MM.1S (cell line): ENCODE results near the gene AGO1.

Experiments
- DNase-seq: peaks from one replicate; pipeline ENCODE4 v3.0.0-alpha.2; 2015
- H2AFZ ChIP-seq: fragments of 300-600 bp; sonication (generic); 2 replicates; pipeline ENCODE4 v1.6.0; 2016; ENCODE audit warnings: antibody characterized with exemption, low read length
- H3F3A ChIP-seq: fragments of 300-600 bp; sonication (generic); 2 replicates; pipeline ENCODE4 v1.6.1; 2016; ENCODE audit warnings: mild to moderate bottlenecking, antibody characterized with exemption, low read length, moderate library complexity, mixed read lengths; ENCODE audit not compliant: insufficient read depth
- H3K27ac ChIP-seq: fragments of 300-600 bp; sonication (generic); 2 replicates; pipeline ENCODE4 v1.5.1; 2016; ENCODE audit warnings: mild to moderate bottlenecking, low read length
- H3K27me3 ChIP-seq: fragments of 300-600 bp; sonication (generic); replicated peaks from 2 replicates; pipeline ENCODE4 v1.6.0; 2016; ENCODE audit warnings: low read length; ENCODE audit not compliant: insufficient read depth
- H3K36me3 ChIP-seq: fragments of 300-600 bp; sonication (generic); replicated peaks from 2 replicates; pipeline ENCODE4 v1.6.1; 2016; ENCODE audit warnings: mild to moderate bottlenecking, low read length, mixed read lengths; ENCODE audit not compliant: insufficient read depth
- H3K4me1 ChIP-seq: fragments of 300-600 bp; sonication (generic); 2 replicates; pipeline ENCODE4 v1.6.1; 2016; ENCODE audit warnings: low read length, mixed read lengths
- H3K4me2 ChIP-seq: fragments of 300-600 bp; sonication (generic); 2 replicates; pipeline ENCODE4 v1.6.0; 2016; ENCODE audit warnings: low read depth, low read length
- H3K4me3 ChIP-seq: fragments of 300-600 bp; sonication (generic); 2 replicates; pipeline ENCODE4 v1.5.1; 2016; ENCODE audit warnings: low read length, mixed read lengths
- H3K79me2 ChIP-seq: fragments of 300-600 bp; sonication (generic); 2 replicates; pipeline ENCODE4 v1.6.1; 2016; ENCODE audit warnings: mixed run types, low read length, mixed read lengths
- H3K9ac ChIP-seq: fragments of 300-600 bp; sonication (generic); 2 replicates; pipeline ENCODE4 v1.6.1; 2016; ENCODE audit warnings: low read length, mixed read lengths
- H3K9me2 ChIP-seq: fragments of 300-600 bp; sonication (generic); replicated peaks from 2 replicates; pipeline ENCODE4 v1.6.1; 2016; ENCODE audit warnings: mild to moderate bottlenecking, low read length, mixed read lengths; ENCODE audit not compliant: insufficient read depth
- H3K9me3 ChIP-seq: fragments of 300-600 bp; sonication (generic); replicated peaks from 2 replicates; pipeline ENCODE4 v1.6.1; 2016; ENCODE audit warnings: mild to moderate bottlenecking, low read length, mixed read lengths; ENCODE audit not compliant: insufficient read depth
- H4K20me1 ChIP-seq: fragments of 300-600 bp; sonication (generic); 2 replicates; pipeline ENCODE4 v1.6.1; 2016; ENCODE audit warnings: mild to moderate bottlenecking, low read length, moderate library complexity, mixed read lengths; ENCODE audit not compliant: insufficient read depth
- EZH2 ChIP-seq: fragments of 300-600 bp; sonication (generic); optimal IDR thresholded peaks from 2 replicates; pipeline ENCODE3; 2017; ENCODE audit warnings: low read depth, mild to moderate bottlenecking, antibody characterized with exemption, low read length, mixed read lengths
- EZH2phosphoT487 ChIP-seq: fragments of 300-600 bp; sonication (generic); IDR thresholded peaks from 2 replicates; pipeline ENCODE4 v1.6.1; 2018; ENCODE audit warnings: antibody characterized with exemption, low read length
- TF ChIP-seq, protein P1 (sequence below): fragments of 300-600 bp; sonication (generic); IDR thresholded peaks from 2 replicates; pipeline ENCODE4 v1.5.1; 2016; ENCODE audit warnings: antibody characterized with exemption, low read length, mixed read lengths

Gene AGO1

DNA sequence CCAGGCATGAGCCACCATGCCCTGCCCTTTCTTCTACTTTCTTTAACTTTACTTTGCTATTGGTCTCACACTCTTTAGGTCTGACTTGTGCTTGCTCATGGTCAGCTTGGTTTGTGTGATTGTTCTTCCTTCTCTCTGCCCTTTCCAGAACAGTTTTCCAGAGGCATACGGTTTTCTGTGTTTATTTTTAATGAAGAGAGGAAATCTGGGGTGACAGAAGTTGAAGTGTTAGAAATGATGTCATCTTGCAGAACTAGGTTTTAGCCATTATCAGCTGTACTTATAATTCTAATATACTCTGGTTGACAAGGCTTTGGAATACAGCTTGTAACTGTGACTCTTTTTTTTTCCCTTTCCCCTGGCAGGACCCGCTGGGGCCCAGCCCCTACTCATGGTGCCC lies 62.3 kb downstream of the AGO1 start:
- Histone ChIP-seq H3K4me1 (no peaks in the 10 kb centered on the region), H3K4me3 (no peak overlapping the region), H3K27ac (no peak overlapping the region), H4K20me1 (no peaks in the 10 kb centered on the region), H3K36me3 (no peaks in the 10 kb centered on the region), H3K9me2 (no peaks in the 10 kb centered on the region), H3K9me3 (no peaks in the 10 kb centered on the region), H3F3A (no peaks in the 10 kb centered on the region), H3K4me2 (no peak overlapping the region), H3K9ac (no peak overlapping the region), H3K79me2 (peaks cover 44% of the 10 kb centered on the region), H3K27me3 (no peaks in the 10 kb centered on the region), H2AFZ (no peak overlapping the region)
- DNase-seq, result no peak
- TF ChIP-seq, protein P1, sequence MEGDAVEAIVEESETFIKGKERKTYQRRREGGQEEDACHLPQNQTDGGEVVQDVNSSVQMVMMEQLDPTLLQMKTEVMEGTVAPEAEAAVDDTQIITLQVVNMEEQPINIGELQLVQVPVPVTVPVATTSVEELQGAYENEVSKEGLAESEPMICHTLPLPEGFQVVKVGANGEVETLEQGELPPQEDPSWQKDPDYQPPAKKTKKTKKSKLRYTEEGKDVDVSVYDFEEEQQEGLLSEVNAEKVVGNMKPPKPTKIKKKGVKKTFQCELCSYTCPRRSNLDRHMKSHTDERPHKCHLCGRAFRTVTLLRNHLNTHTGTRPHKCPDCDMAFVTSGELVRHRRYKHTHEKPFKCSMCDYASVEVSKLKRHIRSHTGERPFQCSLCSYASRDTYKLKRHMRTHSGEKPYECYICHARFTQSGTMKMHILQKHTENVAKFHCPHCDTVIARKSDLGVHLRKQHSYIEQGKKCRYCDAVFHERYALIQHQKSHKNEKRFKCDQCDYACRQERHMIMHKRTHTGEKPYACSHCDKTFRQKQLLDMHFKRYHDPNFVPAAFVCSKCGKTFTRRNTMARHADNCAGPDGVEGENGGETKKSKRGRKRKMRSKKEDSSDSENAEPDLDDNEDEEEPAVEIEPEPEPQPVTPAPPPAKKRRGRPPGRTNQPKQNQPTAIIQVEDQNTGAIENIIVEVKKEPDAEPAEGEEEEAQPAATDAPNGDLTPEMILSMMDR, result no peak
- TF ChIP-seq EZH2, result no peak
- TF ChIP-seq EZH2phosphoT487, result no peak

DNA sequence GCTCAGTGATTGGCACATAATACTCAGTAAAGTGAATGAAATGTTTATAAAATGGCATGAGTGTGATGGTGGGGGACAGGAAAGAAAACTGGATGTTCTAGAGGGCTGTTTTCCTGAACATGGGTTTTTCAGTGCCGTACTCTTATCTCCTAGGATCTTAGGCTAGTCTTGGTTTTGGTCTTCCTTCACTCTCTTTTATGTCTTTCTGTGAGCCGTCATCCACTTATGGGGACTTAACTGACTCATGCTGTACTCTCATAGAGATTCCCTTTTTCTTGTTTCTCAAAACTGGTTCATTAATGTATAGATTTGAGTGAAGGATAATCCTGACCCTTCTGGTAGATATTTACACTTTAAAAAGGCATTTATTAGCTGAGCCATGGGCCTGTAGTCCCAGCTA lies 64.5 kb downstream of the AGO1 start:
- Histone ChIP-seq H3K9me3 (no peaks in the 10 kb centered on the region), H3K36me3 (no peaks in the 10 kb centered on the region), H3K9ac (no peak overlapping the region), H3K79me2 (peaks cover 25% of the 10 kb centered on the region), H4K20me1 (no peaks in the 10 kb centered on the region), H3K4me3 (no peak overlapping the region), H3K4me1 (no peaks in the 10 kb centered on the region), H3F3A (no peaks in the 10 kb centered on the region), H3K27ac (no peak overlapping the region), H3K4me2 (no peak overlapping the region), H3K27me3 (no peaks in the 10 kb centered on the region), H2AFZ (no peak overlapping the region), H3K9me2 (no peaks in the 10 kb centered on the region)
- TF ChIP-seq EZH2 (no peak), EZH2phosphoT487 (no peak)
- TF ChIP-seq, protein P1, result no peak
- DNase-seq, result no peak

DNA sequence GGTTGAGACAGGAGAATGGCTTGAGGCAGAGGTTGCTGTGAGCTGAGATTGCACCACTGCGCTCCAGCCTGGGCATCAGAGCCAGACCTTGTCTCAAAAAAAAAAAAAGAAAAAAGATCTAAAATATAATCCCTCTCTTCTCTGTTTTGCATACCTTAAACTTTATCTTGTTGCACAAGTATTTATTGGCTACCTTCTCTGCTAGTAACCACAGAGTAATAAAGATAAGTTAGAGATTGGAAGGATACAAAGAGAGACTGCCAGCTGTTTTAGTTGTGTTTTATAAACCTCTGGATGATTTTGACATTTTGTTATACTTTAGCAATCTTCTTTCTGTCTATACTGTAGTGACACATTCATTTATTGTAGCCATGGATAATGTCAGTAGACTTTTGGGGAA lies 75.5 kb downstream of the AGO1 start:
- no peaks in the 10 kb centered on the region for H3F3A ChIP-seq
- no peaks in the 10 kb centered on the region for H4K20me1 ChIP-seq
- H3K9me2 ChIP-seq, result no peaks in the 10 kb centered on the region
- H3K27me3 ChIP-seq, result no peaks in the 10 kb centered on the region
- H3K4me1 ChIP-seq, result no peaks in the 10 kb centered on the region
- H3K4me3 ChIP-seq, result no peak overlapping the region
- H3K4me2 ChIP-seq, result no peak overlapping the region
- TF ChIP-seq EZH2phosphoT487 (no peak), EZH2 (no peak)
- TF ChIP-seq, protein P1, result no peak
- no peaks in the 10 kb centered on the region for H3K9me3 ChIP-seq
- no peak overlapping the region for H3K27ac ChIP-seq
- H2AFZ ChIP-seq, result no peak overlapping the region
- no peak for DNase-seq
- H3K79me2 ChIP-seq, result peaks cover 7% of the 10 kb centered on the region; the same call in 1 of the 2 replicates
- H3K9ac ChIP-seq, result no peak overlapping the region
- no peaks in the 10 kb centered on the region for H3K36me3 ChIP-seq
